MCF 10A (cell line): ENCODE results near the gene KRT40. TPM values are rescaled to one million over a fixed set of nuclear protein-coding genes. Genes with fewer than 3 reads are reported as not detected.

Experiments used
- BruUV-seq: library from RNA; stranded (reverse); fragments of 400-500 nt; replicated peaks from 2 replicates; lab custom pipeline; 2021; lab: Mats Ljungman, UMichigan
- CTCF ChIA-PET: fragments of 300-600 bp; sonication (Branson Sonifier 250); formaldehyde crosslinking; extraction: SDS; loops from one replicate; lab custom pipeline; 2021; ENCODE audit warnings: antibody characterized with exemption, inconsistent platforms; lab: Yijun Ruan, JAX
- POLR2A ChIA-PET: fragments of 300-600, 350-650 bp; sonication (Branson Sonifier 250); formaldehyde crosslinking; extraction: SDS; loops from one replicate; lab custom pipeline; 2020; ENCODE audit warnings: antibody characterized with exemption, inconsistent platforms; lab: Yijun Ruan, JAX
- DNase-seq: peaks from one replicate; pipeline ENCODE4 v3.0.0-alpha.2; 2018; ENCODE audit not compliant: unreplicated experiment
- H3K27ac Mint-ChIP-seq: one replicate; pipeline ENCODE4 v1.8.0; 2022; ENCODE audit warnings: mild to moderate bottlenecking, low read depth, mixed read lengths; ENCODE audit not compliant: unreplicated experiment
- H3K27me3 Mint-ChIP-seq: one replicate; pipeline ENCODE4 v1.8.0; 2022; ENCODE audit warnings: mixed read lengths; ENCODE audit not compliant: insufficient read depth, unreplicated experiment
- H3K36me3 Mint-ChIP-seq: one replicate; pipeline ENCODE4 v1.8.0; 2022; ENCODE audit warnings: mild to moderate bottlenecking, moderate library complexity, mixed read lengths; ENCODE audit not compliant: insufficient read depth, unreplicated experiment
- H3K4me1 Mint-ChIP-seq: one replicate; pipeline ENCODE4 v1.8.0; 2022; ENCODE audit warnings: mixed read lengths; ENCODE audit not compliant: insufficient read depth, unreplicated experiment
- H3K4me3 Mint-ChIP-seq: one replicate; pipeline ENCODE4 v1.8.0; 2022; ENCODE audit warnings: mild to moderate bottlenecking, moderate library complexity, mixed read lengths; ENCODE audit not compliant: unreplicated experiment
- H3K9me3 Mint-ChIP-seq: one replicate; pipeline ENCODE4 v1.8.0; 2022; ENCODE audit warnings: mixed read lengths; ENCODE audit not compliant: unreplicated experiment
- CTCF ChIP-seq: fragments of 200-600 bp; IDR thresholded peaks from one replicate; pipeline ENCODE4 v1.8.0; 2022; ENCODE audit warnings: antibody characterized with exemption, mild to moderate bottlenecking; ENCODE audit not compliant: unreplicated experiment
- intact Hi-C: fragments of 100-400 bp; cut with micrococcal nuclease; formaldehyde crosslinking; loops from 2 replicates; pipeline ENCODE4 v1.14.1; 2022
- total RNA-seq: library from RNA; stranded (reverse); gene quantifications from 2 replicates; pipeline ENCODE4 v1.2.3, GENCODE V29; 2022

Gene KRT40
- total RNA-seq, 1 experiment from 2014 or later = not detected

GRCh38 chr17:40993839-40994238, 9.7 kb upstream of the KRT40 start, which contains the start of gene KRTAP3-3:
TSS of gene KRTAP3-3 (minus strand) at chr17:40994164. CDS start at chr17:40994097, 67 bp downstream.
- Mint-ChIP-seq H3K4me1 (no peaks in the 10 kb centered on the region), H3K4me3 (no peak within 1 kb of the TSS), H3K9me3 (no peaks in the 10 kb centered on the region), H3K36me3 (no peaks in the 10 kb centered on the region), H3K27ac (no peak within 1 kb of the TSS), H3K27me3 (no peaks in the 10 kb centered on the region)
- intact Hi-C loops = no loop called here
- BruUV-seq = no TSS peak
- POLR2A ChIA-PET = no interaction called here
- no peak for DNase-seq
- TF ChIP-seq CTCF = no peak
- CTCF ChIA-PET = no interaction called here

GRCh38 chr17:40993084-40993483, 9.0 kb upstream of the KRT40 start:
- no peak for TF ChIP-seq CTCF
- no peaks in the 10 kb centered on the region for H3K9me3 Mint-ChIP-seq
- ChIA-PET POLR2A (interaction anchor here (0.8 kb wide), 1 partner anchor 11 kb away, joined by 3 read pairs; no protein-coding TSS in a partner anchor), CTCF (interaction anchor here (0.6 kb wide), 1 partner anchor 30 kb away, joined by 3 read pairs; no protein-coding TSS in a partner anchor)
- H3K27ac Mint-ChIP-seq = no peak overlapping the region
- no peak overlapping the region for H3K4me3 Mint-ChIP-seq
- DNase-seq = no peak
- no peaks in the 10 kb centered on the region for H3K27me3 Mint-ChIP-seq
- H3K4me1 Mint-ChIP-seq = no peaks in the 10 kb centered on the region
- no TSS peak for BruUV-seq
- intact Hi-C loops = no loop called here
- H3K36me3 Mint-ChIP-seq = no peaks in the 10 kb centered on the region

GRCh38 chr17:40992666-40993065, 8.5 kb upstream of the KRT40 start:
- CTCF ChIA-PET = no interaction called here
- Mint-ChIP-seq H3K27me3 (no peaks in the 10 kb centered on the region), H3K4me3 (no peak overlapping the region), H3K36me3 (no peaks in the 10 kb centered on the region), H3K27ac (no peak overlapping the region), H3K9me3 (no peaks in the 10 kb centered on the region), H3K4me1 (peaks cover 3% of the 10 kb centered on the region)
- intact Hi-C loops = no loop called here
- BruUV-seq = no TSS peak
- no peak for DNase-seq
- POLR2A ChIA-PET = interaction anchor here (0.7 to 0.8 kb wide), 2 partner anchors 11 to 264 kb away, joined by 3 read pairs; no protein-coding TSS in a partner anchor
- TF ChIP-seq CTCF = no peak

- TF ChIP-seq CTCF = no peak
- POLR2A ChIA-PET = interaction anchor here (0.7 to 1.8 kb wide), 2 partner anchors 9 to 145 kb away, joined by 3 to 4 read pairs; no protein-coding TSS in a partner anchor
- Mint-ChIP-seq H3K9me3 (no peaks in the 10 kb centered on the region), H3K4me3 (no peak overlapping the region), H3K27me3 (peaks cover 26% of the 10 kb centered on the region), H3K27ac (no peak overlapping the region), H3K36me3 (no peaks in the 10 kb centered on the region), H3K4me1 (peaks cover 5% of the 10 kb centered on the region)
- DNase-seq = no peak
- CTCF ChIA-PET = interaction anchor here (0.6 to 1.4 kb wide), 2 partner anchors 475 to 676 kb away, joined by 3 read pairs; no protein-coding TSS in a partner anchor
- intact Hi-C loops = no loop called here
- BruUV-seq = no TSS peak
These were observed 2.8 kb upstream of the KRT40 start for GRCh38 chr17:40986920-40987319.
